Measurements from ENCODE around the gene HOXA11. TPM values are rescaled to one million over a fixed set of nuclear protein-coding genes. Genes with fewer than 3 reads are reported as not detected.

Gene HOXA11
- total and polyA plus RNA-seq, 10 donors = not detected

- no peaks in the 10 kb centered on the region for H3K36me3 ChIP-seq
- WGBS, 5 donors = 73 to 83% (median 76%) methylated on average over 24 to 40 of the region's 40 CpGs
- peaks cover 35 to 100% (median 100%) of the 10 kb centered on the region in 7 donors for H3K27me3 ChIP-seq (replicated peaks in 1 of 7)
- TF ChIP-seq POLR2A (IDR thresholded peaks at IDR 0.05) (no peak), POLR2AphosphoS5 (IDR thresholded peaks at IDR 0.05) (no peak)
- TF ChIP-seq, protein P1, sequence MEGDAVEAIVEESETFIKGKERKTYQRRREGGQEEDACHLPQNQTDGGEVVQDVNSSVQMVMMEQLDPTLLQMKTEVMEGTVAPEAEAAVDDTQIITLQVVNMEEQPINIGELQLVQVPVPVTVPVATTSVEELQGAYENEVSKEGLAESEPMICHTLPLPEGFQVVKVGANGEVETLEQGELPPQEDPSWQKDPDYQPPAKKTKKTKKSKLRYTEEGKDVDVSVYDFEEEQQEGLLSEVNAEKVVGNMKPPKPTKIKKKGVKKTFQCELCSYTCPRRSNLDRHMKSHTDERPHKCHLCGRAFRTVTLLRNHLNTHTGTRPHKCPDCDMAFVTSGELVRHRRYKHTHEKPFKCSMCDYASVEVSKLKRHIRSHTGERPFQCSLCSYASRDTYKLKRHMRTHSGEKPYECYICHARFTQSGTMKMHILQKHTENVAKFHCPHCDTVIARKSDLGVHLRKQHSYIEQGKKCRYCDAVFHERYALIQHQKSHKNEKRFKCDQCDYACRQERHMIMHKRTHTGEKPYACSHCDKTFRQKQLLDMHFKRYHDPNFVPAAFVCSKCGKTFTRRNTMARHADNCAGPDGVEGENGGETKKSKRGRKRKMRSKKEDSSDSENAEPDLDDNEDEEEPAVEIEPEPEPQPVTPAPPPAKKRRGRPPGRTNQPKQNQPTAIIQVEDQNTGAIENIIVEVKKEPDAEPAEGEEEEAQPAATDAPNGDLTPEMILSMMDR (IDR thresholded peaks at IDR 0.05 in 8 of 11, conservative IDR thresholded peaks at IDR 0.05 in 3 of 11) = no peak
- no peak overlapping the region for H3K27ac ChIP-seq
- intact Hi-C loops (cut with DNase I; ENCODE audit: low total_unique reads) = no loop called here
- H3K9me3 ChIP-seq = peaks cover 0 to 8% (median 0%) of the 10 kb centered on the region in 8 donors
- peaks cover 21 to 57% (median 44%) of the 10 kb centered on the region in 6 donors for H3K4me1 ChIP-seq
- H3K4me3 ChIP-seq = no peak overlapping the region
- DNase-seq = peak; percentile 57
Observed at GRCh38 chr7:27175626-27176523, 9.2 kb downstream of the HOXA11 start.

- peak; percentile 34 for DNase-seq
- 54 to 81% (median 72%) methylated on average over 11 to 12 of the region's 12 CpGs for WGBS, 5 donors
- intact Hi-C loops (cut with DNase I; ENCODE audit: low total_unique reads) = no loop called here
Observed at GRCh38 chr7:27174874-27175625, 10.0 kb downstream of the HOXA11 start.

GRCh38 chr7:27173956-27174873 lies 10.8 kb downstream of the HOXA11 start, which contains the start of gene HOXA10:
HOXA10 (minus strand) TSS chr7:27174320; CDS start chr7:27174306, 14 bp downstream.
- Histone ChIP-seq H3K36me3 (no peaks in the 10 kb centered on the region), H3K27ac (peak within 1 kb of the TSS in 2 of 8 donors; percentile 26 to 32), H3K9me3 (peaks cover 0 to 8% (median 0%) of the 10 kb centered on the region in 8 donors), H3K27me3 (replicated peaks in 1 of 7) (peaks cover 40 to 100% (median 100%) of the 10 kb centered on the region in 7 donors), H3K4me1 (peaks cover 15 to 59% (median 43%) of the 10 kb centered on the region in 6 donors), H3K4me3 (peak within 1 kb of the TSS; percentile 16 to 72 (median 46))
- intact Hi-C loops (cut with DNase I; ENCODE audit: low total_unique reads) = no loop called here
- 5 to 13% (median 6%) methylated on average over 47 to 82 of the region's 82 CpGs for WGBS, 5 donors
- DNase-seq = peak; percentile 73
- TF ChIP-seq, protein P1 (IDR thresholded peaks at IDR 0.05 in 8 of 11, conservative IDR thresholded peaks at IDR 0.05 in 3 of 11) = no peak

More at GRCh38 chr7:27174874-27175625, 10.0 kb downstream of the HOXA11 start:
- Histone ChIP-seq H3K4me3 (peak overlapping the region in 1 of 8 donors; percentile 72), H3K36me3 (no peaks in the 10 kb centered on the region), H3K4me1 (peaks cover 21 to 59% (median 43%) of the 10 kb centered on the region in 6 donors), H3K27ac (no peak overlapping the region), H3K27me3 (replicated peaks in 1 of 7) (peaks cover 37 to 100% (median 100%) of the 10 kb centered on the region in 7 donors), H3K9me3 (peaks cover 0 to 8% (median 0%) of the 10 kb centered on the region in 8 donors)
- TF ChIP-seq POLR2A (IDR thresholded peaks at IDR 0.05) (no peak), POLR2AphosphoS5 (IDR thresholded peaks at IDR 0.05) (no peak)
- TF ChIP-seq, protein P1 (IDR thresholded peaks at IDR 0.05 in 8 of 11, conservative IDR thresholded peaks at IDR 0.05 in 3 of 11) = no peak
